Measurements from ENCODE around the gene LMF1.

The LMF1 gene

DNA sequence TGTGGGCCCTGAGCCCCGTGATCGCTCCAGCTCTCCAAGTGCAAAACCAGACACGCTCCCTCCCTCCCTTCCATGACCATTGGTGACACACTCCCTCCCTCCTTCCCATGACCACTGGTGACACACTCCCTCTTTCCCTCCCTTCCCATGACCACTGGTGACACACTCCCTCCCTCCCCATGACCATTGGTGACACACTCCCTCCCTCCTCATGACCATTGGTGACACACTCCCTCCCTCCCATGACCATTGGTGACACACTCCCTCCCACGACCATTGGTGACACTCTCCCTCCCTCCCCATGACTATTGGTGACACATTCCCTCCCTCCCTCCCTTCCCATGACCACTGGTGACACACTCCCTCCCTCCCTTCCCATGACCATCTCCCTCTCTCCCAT is 56.3 kb downstream of the LMF1 start:
- DNase-seq (ENCODE audit: low read depth in 2 of 3, low spot score in 1 of 3) = no peak

GRCh38 chr16:913817-914439 is 56.9 kb downstream of the LMF1 start:
- DNase-seq (ENCODE audit: low read depth in 2 of 3, low spot score in 1 of 3) = no peak

GRCh38 chr16:912684-913613 is 57.8 kb downstream of the LMF1 start:
- no peak for DNase-seq (ENCODE audit: low read depth in 2 of 3, low spot score in 1 of 3)

- DNase-seq (ENCODE audit: low read depth in 2 of 3, low spot score in 1 of 3) = no peak
Observed at GRCh38 chr16:912322-912683, 58.5 kb downstream of the LMF1 start.

DNA sequence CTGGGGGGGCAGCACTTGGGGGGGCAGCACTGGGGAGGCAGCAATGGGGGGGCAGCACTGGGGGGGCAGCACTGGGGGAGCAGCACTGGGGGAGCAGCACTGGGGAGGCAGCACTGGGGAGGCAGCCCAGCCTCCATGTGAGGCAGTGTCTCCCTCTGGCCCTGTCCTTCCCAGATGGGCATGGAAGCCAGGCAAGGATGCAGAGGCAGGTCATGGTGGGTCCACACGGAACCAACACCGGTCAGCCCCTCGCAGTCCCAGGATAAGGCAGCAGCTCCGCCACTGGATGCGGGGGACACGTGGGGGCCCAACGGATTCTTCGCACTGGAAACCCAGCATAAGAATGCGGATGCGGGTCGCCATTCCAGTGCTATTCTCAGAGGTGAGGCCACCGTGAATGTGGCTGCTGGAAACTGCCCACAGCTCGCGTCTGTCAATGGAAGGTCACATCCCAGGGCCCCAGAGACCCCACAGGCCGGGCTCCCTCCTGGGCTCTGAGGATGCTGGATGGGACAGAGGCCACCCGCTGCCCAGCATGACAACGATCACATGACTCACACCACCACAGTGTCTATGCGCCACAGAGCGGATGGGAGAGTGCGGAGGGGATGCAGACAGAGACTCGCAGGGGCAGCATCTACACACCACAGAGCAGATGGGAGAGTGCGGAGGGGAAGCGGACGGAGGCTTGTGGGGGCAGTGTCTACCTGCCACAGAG is 59.0 kb downstream of the LMF1 start:
- DNase-seq (ENCODE audit: low read depth in 2 of 3, low spot score in 1 of 3) = no peak

- no peak for DNase-seq (ENCODE audit: low read depth in 2 of 3, low spot score in 1 of 3)
Observed at GRCh38 chr16:911101-911500, 59.7 kb downstream of the LMF1 start.

GRCh38 chr16:910181-910580 is 60.6 kb downstream of the LMF1 start:
- no peak for DNase-seq (ENCODE audit: low read depth in 2 of 3, low spot score in 1 of 3)

GRCh38 chr16:909281-910000 is 61.3 kb downstream of the LMF1 start:
- no peak for DNase-seq (ENCODE audit: low read depth in 2 of 3, low spot score in 1 of 3)

DNA sequence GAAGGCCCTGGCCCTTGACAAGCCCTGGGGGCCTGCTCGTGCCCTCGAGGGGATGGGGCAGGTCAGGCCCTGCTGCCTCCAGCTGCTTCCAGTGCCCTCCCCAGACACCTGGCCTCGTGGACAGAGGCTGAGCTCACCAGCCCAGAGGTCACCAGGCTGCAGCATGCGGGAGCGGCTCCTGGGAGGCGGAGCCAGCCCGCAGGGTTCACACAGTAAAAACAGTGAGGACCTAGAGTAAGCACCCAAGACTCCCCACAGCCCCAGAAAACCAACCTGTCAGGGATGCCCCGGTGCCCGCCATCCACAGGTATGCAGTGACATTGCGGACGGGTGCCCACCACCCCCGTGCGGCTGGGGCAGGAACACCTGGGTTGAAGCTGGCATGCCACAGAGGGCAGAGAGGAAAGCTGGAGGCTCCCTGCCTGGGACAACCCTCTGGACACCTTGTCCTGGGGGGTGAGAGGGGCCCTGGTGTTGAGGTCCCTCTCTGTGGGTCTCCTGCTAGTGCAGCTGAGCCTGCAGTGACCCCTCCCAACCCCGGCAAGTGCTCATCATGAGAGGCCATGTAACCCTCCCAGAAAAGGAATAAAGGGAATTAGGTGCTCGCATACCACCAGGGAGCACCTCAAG is 62.1 kb downstream of the LMF1 start:
- DNase-seq (ENCODE audit: low read depth in 2 of 3, low spot score in 1 of 3) = no peak

DNA sequence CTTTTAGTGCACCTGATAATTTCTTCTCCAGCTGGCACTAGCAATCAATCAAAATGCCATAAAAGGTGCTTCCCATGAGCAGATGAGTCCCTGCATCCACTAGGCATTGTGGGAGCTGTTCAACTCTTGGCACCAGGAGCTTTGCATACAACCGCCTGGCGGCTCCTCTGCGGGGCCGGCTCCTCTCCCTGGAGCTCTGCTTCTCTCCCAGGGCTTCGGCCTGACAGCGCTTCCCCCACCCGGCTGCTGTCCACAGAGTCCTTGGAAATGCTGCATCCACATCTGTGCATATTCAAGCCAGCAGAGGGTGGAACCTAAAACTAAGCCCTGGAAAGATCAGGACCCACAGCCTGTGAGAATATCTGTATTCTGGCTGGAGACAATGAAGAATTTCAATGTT is 62.9 kb downstream of the LMF1 start:
- DNase-seq (ENCODE audit: low read depth in 2 of 3, low spot score in 1 of 3) = no peak

DNA sequence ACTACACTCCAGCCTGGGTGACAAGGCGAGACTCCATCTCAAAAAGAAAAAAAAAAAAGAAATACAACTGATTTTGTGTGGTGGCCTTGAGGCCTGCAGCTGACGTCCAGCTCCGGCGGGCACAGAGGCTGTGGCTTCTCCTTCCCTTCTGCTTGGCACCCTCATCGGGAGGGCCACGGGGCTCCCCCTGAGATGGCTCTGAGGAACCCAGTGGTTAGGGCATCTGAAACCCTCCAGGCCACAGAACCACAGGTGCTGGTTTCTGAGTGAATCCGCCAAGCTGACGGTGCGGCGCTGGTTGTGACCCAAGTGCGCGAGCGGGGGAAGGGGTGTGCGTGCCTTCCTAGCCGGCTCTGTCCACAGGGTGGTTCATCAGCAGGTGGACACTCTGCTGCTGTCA is 63.4 kb downstream of the LMF1 start:
- DNase-seq (ENCODE audit: low read depth in 2 of 3, low spot score in 1 of 3) = no peak

- no peak for DNase-seq (ENCODE audit: low read depth in 2 of 3, low spot score in 1 of 3)
Observed at GRCh38 chr16:906296-906695, 64.5 kb downstream of the LMF1 start.

DNA sequence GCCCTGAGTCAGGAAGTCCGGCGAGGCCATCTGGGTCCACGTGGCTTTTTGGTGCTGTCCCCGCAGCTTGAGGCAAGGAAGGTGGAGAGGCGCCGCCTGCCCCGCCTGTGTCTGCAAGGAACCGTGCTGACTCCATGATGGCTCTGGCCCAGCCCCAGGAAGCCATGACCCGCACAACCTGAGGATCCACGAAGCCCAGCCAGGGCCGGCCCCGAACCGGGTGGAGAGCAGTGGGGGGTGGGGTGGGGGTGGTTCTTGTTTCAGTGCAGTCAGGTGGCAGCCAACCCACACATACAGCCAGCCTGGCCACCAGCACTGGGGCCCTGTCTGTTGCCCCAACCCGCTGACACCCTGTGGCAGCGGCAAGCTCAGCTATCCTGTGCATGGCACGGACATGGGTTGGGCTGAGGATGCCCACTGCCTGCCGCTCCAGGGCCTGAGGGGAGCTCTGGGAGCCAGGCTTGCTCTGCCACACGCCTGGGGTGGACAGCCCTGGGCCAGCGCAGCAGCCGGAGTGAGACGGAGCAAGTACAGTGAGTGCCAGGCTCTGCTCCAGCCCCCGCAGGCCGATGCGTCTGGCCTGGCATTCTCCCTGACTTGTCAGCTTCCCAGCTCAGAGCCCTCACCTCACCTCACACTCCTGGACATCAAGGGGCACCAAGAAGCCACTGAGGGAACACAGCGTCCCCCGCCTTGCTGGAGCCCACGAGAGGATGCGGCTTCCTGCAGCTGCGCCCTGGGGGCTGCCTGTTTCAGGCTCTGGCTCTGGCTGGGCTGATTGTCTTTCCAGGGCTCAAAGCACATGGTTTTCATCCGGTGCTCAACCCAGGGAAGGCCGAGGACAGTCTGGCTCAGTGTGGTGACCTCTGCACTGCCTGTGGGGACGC is 68.8 kb downstream of the LMF1 start:
- DNase-seq (ENCODE audit: low read depth in 2 of 3, low spot score in 1 of 3) = no peak

DNA sequence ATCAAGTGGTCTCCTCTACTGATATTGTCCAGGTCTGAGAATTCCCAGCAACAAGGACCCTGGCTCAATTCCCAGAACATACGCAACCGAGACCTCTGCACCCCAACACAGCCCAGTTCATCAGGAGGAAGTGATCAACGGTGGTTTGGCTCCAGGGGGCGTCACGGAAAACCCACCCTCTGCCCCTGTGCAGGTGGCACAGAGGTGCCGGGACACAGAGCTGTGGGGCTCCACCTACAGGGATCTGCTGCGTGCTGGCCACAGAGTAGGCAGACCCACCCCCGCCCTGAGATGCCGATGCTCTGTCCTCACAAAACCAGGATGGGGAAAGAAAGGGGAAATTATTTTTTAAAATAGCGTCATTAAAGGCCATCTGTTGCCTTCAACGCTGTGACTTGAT is 69.6 kb downstream of the LMF1 start:
- DNase-seq (ENCODE audit: low read depth in 2 of 3, low spot score in 1 of 3) = no peak

GRCh38 chr16:900211-900610 is 70.6 kb downstream of the LMF1 start:
- no peak for DNase-seq (ENCODE audit: low read depth in 2 of 3, low spot score in 1 of 3)

DNA sequence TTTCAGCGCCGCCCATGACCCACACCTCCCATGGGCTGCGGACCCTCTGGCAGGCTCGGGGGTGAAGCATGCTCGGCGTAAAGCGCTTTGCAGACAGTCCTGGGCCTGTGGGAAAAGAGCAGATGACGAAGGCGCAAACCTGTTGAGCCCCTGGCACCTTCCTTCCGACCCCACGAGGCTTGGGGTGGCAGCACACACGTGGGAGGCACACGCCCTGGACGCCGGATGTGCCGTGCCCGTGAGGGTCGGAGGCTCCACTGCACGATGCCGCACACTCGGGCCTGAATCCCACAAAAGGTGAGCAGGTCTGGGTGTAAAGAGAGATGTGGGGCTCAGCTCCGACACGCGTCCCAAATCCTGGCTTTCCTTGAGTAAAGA is 71.1 kb downstream of the LMF1 start:
- no peak for DNase-seq (ENCODE audit: low read depth in 2 of 3, low spot score in 1 of 3)

- no peak for DNase-seq (ENCODE audit: low read depth in 2 of 3, low spot score in 1 of 3)
Observed at GRCh38 chr16:898761-899682, 71.8 kb downstream of the LMF1 start.

DNA sequence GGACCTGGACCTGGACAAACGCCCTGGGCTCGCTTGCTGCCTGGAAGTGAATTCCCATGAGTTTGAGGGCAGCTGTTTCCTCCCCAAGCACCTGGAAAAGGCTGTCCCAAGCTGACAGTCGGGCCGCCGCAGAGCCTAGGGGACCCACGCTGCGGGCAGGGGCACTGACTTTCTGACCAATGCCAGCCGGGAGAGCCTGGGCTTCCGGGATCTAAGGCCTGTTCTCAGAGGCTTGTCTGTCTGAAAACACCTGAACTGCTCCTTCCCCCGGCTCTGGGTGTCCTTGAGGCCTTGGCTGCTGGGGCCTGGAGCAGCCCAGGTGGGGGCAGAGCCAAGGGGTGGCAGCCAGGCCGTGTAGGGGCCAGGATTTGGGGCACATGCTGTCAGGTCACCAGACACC is 72.6 kb downstream of the LMF1 start:
- no peak for DNase-seq (ENCODE audit: low read depth in 2 of 3, low spot score in 1 of 3)

DNA sequence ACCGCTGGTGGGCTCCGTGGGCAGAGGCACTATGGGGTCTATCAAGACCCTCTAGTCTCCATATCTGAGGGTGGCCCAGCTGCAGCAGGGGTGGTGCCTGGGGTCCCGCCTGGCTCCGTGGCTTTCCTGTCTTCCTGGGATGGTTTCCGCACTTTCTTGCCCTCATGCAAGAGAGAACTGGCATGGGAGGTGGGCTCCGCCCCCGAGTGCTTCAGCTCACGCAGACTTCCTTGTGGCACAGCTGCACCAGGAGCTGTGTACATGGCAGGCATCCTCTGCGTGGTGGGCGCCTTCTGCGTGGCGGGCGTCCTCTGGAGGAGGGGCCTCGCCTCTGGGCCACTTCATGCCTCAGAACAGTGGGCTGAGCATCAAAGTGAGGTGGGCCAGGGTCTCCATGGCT is 73.1 kb downstream of the LMF1 start:
- no peak for DNase-seq (ENCODE audit: low read depth in 2 of 3, low spot score in 1 of 3)
